Coronary artery (tissue), 2 donors: ENCODE data around the gene ANKRD11.
"Not testable (repeated sequence)": the region's sequence is repeated elsewhere in the genome, so short reads cannot be mapped to it uniquely, and the experiment has no call there.

Experiments
- DNase-seq: peaks from one replicate; pipeline ENCODE4 v3.0.0-alpha.2; 2017; ENCODE audit warnings: low spot score
- H3K27ac ChIP-seq, 2 donors: fragments of 200-600 bp; sonication (generic); one replicate each; pipeline ENCODE4 v1.5.1; 2016 to 2019
- H3K4me3 ChIP-seq: fragments of 200-600 bp; sonication (generic); 2 replicates; pipeline ENCODE4 v1.5.1; 2016; ENCODE audit warnings: mild to moderate bottlenecking, moderate library complexity
- CTCF ChIP-seq: fragments of 200-600 bp; sonication (generic); IDR thresholded peaks from one replicate; pipeline ENCODE4 v1.5.1; 2019; ENCODE audit warnings: antibody characterized with exemption

ANKRD11 gene

GRCh38 chr16:89257757-89258465 is 232.4 kb downstream of the ANKRD11 start:
- no peak for TF ChIP-seq CTCF
- H3K4me3 ChIP-seq, result peak overlapping the region; percentile 71
- H3K27ac ChIP-seq, result no peak overlapping the region
- no peak for DNase-seq

- H3K27ac ChIP-seq, result no peak overlapping the region
- no peak for DNase-seq
- no peak for TF ChIP-seq CTCF
- peak overlapping the region; percentile 71 for H3K4me3 ChIP-seq
These were observed 233.1 kb downstream of the ANKRD11 start for GRCh38 chr16:89257281-89257731.

GRCh38 chr16:89256651-89257254 is 233.6 kb downstream of the ANKRD11 start:
- DNase-seq, result no peak
- no peak overlapping the region for H3K27ac ChIP-seq
- peak overlapping the region; percentile 71 for H3K4me3 ChIP-seq
- TF ChIP-seq CTCF, result no peak

DNA sequence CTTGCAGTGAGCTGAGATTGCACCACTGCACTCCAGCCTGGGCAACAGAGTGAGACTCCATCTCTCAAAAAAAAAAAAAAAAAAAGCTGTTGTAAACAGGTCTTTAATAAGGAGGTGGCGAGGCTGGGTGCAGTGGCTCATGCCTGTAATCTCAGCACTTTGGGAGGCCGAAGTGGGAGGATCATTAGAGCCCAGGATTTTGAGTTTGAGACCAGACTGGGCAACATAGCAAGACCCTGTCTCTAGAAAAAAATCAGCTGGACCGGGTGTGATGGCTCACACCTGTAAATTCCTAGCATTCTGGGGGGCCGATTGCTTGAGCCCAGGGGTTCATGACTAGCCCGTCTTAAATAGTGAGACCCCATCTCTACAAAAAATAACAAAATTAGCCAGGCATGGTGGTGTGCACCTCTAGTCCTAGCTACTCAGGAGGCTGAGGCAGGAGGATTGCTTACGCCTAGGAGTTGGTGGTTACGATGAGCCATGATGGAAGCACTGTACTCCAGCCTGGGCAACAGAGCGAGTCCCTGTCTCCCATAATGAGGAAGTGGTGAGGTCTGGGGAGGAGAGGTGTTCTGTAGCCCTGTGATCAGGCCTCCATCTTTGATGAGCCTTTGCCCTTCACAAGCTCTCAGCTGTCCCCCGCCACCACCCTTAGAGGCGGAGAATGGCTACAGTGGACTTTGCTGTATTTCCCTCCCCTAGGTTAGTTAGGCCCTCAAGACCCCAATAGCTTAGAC is 236.6 kb downstream of the ANKRD11 start:
- H3K4me3 ChIP-seq, result no peak overlapping the region
- no peak overlapping the region for H3K27ac ChIP-seq
- TF ChIP-seq CTCF, result no peak
- no peak for DNase-seq

DNA sequence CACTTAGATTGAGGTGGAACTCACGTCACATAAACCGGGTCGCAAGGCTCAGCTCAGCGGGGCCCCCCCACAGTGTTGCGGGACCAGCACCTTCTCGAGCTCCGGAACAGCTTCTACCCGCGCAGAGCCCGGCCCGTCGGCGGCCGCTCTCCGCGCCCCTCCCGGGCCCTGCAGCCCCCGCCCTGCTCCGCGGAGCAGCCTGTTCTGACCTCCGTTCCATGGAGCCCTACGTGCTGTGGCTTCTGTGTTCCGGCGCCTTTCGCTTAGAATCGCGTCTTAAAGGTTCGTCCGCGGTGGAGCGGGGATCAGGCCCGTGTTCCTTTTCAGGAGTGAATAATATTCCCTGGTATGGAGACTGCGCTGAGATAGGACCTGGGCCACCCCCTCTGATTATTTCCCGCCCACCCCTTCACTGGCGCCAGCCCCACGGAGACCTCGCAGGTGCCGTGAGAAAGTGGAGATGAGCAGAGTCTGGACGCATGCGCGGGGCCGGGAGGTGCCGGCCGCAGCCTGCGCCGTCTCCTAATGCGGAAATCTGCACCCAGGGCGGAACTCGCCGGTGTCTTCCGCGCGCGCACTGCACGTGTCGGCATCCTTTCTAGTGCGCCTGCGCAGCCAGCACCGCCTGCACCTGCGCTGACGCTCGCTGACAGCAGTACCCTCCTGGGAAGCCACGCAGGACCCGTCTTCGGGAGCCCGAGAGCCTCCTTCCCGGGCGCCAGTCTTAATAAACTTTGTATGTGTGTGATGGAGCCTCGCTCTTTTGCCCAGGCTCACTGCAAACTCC is 242.0 kb downstream of the ANKRD11 start:
- TF ChIP-seq CTCF, result no peak
- DNase-seq, result no peak
- Histone ChIP-seq H3K27ac (no peak overlapping the region), H3K4me3 (peak overlapping the region; percentile 72)

DNA sequence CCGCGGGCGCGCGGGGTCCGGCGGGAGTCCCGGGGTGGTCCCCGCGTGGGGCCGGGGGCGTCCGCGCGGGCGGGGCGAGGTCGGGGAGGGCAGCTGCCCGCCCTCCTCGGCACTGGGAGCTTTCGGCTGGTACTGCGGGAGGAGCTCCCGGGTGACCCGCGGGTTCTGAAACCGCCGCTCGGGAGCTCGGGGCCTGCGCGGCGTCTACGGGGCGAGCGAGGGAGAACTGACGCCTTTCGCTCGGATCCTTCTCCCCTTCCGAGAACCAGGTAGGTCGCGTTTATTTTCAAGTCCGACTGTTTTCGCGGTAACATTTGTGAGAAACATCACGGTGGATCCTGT is 242.7 kb downstream of the ANKRD11 start:
- not testable (repeated sequence) for H3K27ac ChIP-seq, DNase-seq
- peak overlapping the region; percentile 72 for H3K4me3 ChIP-seq
